K562 (cell line): ENCODE results near the gene TDO2. TPM values are rescaled to one million over a fixed set of nuclear protein-coding genes. Genes with fewer than 3 reads are reported as not detected.

Experiments used
- ASH1L ChIP-seq: fragments of 450-650 bp; IDR thresholded peaks from 2 replicates; pipeline ENCODE4 v1.6.1; 2018; ENCODE audit warnings: borderline replicate concordance, mild to moderate bottlenecking, low read depth; ENCODE audit not compliant: partially characterized antibody
- MAZ ChIP-seq, 2 experiments: fragments of 450-650 bp in 1 of 2; sonication (generic) in 1 of 2; formaldehyde crosslinking; IDR thresholded peaks in 1 of 2; conservative IDR thresholded peaks in 1 of 2; 2 replicates each; pipeline versions ENCODE4 v1.4.0 to v1.5.0; 2020; ENCODE audit warnings: mild to moderate bottlenecking in 1 of 2, missing genetic modification reagents in 1 of 2
- NONO ChIP-seq, 2 experiments: fragments of 200-400 bp in 1 of 2; fragments of 450-650 bp in 1 of 2; formaldehyde crosslinking in 1 of 2; IDR thresholded peaks; 2 replicates each; pipeline ENCODE4 v1.6.1; 2017; ENCODE audit warnings: low read depth in 2 of 2, mild to moderate bottlenecking in 2 of 2, moderate library complexity in 2 of 2, low read length in 1 of 2
- POLR2B ChIP-seq: fragments of 450-650 bp; IDR thresholded peaks from 2 replicates; pipeline ENCODE4 v1.6.1; 2018; ENCODE audit warnings: low read depth; ENCODE audit not compliant: partially characterized antibody
- POLR2G ChIP-seq: fragments of 200-400 bp; formaldehyde crosslinking; IDR thresholded peaks from 2 replicates; pipeline ENCODE4 v1.6.1; 2017; ENCODE audit warnings: low read depth, mild to moderate bottlenecking, antibody characterized with exemption, low read length, moderate library complexity
- PURB ChIP-seq: sonication (generic); formaldehyde crosslinking; IDR thresholded peaks from 2 replicates; pipeline ENCODE4 v1.9.0; 2021; ENCODE audit warnings: low read depth, mild to moderate bottlenecking, missing genetic modification reagents
- ZNF165 ChIP-seq: fragments of 250-450 bp; sonication (Bioruptor Pico); IDR thresholded peaks from 2 replicates; pipeline ENCODE4 v1.4.0; 2020; ENCODE audit warnings: borderline replicate concordance
- polyA plus RNA-seq, 8 experiments: library from polyadenylated mRNA; depleted of rRNA in 4 of 8; stranded (reverse) in 5 of 8; unstranded in 3 of 8; fragments of >200 nt; fragmentation: Nextera tagmentation in 2 of 8; fragmentation: Illumina TruSeq in 1 of 8; extraction: Ambion mirVana in 2 of 8; extraction: Trizol in 1 of 8; gene quantifications; 2 replicates each; pipeline versions ENCODE4 v1.2.1 to v1.2.3, GENCODE V29; 2011 to 2014; ENCODE audit warnings: inconsistent platforms in 1 of 8, missing spikeins in 1 of 8
- total RNA-seq, 7 experiments: library from RNA; depleted of rRNA in 6 of 7; stranded (reverse); fragments of >200 nt in 6 of 7; fragmentation: Illumina TruSeq in 2 of 7; extraction: Trizol in 2 of 7; gene quantifications; 2 replicates each; pipeline versions ENCODE4 v1.2.1 to v1.2.3, GENCODE V29; 2011 to 2021; ENCODE audit warnings: low replicate concordance in 1 of 7
- TF ChIP-seq, protein P1 (sequence below), 2 experiments: IDR thresholded peaks; 2 replicates each; pipeline ENCODE4 v1.6.1; 2011; ENCODE audit warnings: borderline replicate concordance in 1 of 2, control low read depth in 1 of 2, low read depth in 1 of 2, low read length in 1 of 2, mild to moderate bottlenecking in 1 of 2, mixed read lengths in 1 of 2, moderate library complexity in 1 of 2; ENCODE audit not compliant: insufficient read depth in 1 of 2, insufficient read length in 1 of 2, poor library complexity in 1 of 2, severe bottlenecking in 1 of 2; ENCODE audit errors: extremely low read depth in 1 of 2
- TF ChIP-seq, protein P2 (sequence below): fragments of 450-650 bp; IDR thresholded peaks from 2 replicates; pipeline ENCODE4 v1.6.1; 2016; ENCODE audit warnings: low read depth, mild to moderate bottlenecking, moderate library complexity
- TF ChIP-seq, protein P3 (sequence below): fragments of 250-450 bp; sonication (Bioruptor Pico); IDR thresholded peaks from 2 replicates; pipeline ENCODE4 v1.8.0; 2021; ENCODE audit warnings: moderate library complexity, mild to moderate bottlenecking, inconsistent platforms
- TF ChIP-seq, protein P4 (sequence below): sonication (generic); formaldehyde crosslinking; IDR thresholded peaks from 2 replicates; pipeline ENCODE4 v1.8.0; 2023; ENCODE audit warnings: missing genetic modification reagents, mild to moderate bottlenecking, borderline replicate concordance
- TF ChIP-seq, protein P5 (sequence below): fragments of 250-450 bp; sonication (Bioruptor Pico); IDR thresholded peaks from 2 replicates; pipeline ENCODE4 v1.4.0; 2020; ENCODE audit warnings: mild to moderate bottlenecking, moderate library complexity, borderline replicate concordance
- TF ChIP-seq, protein P6 (sequence below): sonication (generic); formaldehyde crosslinking; IDR thresholded peaks from 2 replicates; pipeline ENCODE4 v1.9.0; 2022; ENCODE audit warnings: mild to moderate bottlenecking, missing genetic modification reagents

Gene TDO2
- total and polyA plus RNA-seq, 9 of the 15 experiments (the other 6 are each of a cell fraction or from before 2014, with no cell fraction given), result 0.09 to 0.65 (median 0.22) TPM; not detected in 2

DNA sequence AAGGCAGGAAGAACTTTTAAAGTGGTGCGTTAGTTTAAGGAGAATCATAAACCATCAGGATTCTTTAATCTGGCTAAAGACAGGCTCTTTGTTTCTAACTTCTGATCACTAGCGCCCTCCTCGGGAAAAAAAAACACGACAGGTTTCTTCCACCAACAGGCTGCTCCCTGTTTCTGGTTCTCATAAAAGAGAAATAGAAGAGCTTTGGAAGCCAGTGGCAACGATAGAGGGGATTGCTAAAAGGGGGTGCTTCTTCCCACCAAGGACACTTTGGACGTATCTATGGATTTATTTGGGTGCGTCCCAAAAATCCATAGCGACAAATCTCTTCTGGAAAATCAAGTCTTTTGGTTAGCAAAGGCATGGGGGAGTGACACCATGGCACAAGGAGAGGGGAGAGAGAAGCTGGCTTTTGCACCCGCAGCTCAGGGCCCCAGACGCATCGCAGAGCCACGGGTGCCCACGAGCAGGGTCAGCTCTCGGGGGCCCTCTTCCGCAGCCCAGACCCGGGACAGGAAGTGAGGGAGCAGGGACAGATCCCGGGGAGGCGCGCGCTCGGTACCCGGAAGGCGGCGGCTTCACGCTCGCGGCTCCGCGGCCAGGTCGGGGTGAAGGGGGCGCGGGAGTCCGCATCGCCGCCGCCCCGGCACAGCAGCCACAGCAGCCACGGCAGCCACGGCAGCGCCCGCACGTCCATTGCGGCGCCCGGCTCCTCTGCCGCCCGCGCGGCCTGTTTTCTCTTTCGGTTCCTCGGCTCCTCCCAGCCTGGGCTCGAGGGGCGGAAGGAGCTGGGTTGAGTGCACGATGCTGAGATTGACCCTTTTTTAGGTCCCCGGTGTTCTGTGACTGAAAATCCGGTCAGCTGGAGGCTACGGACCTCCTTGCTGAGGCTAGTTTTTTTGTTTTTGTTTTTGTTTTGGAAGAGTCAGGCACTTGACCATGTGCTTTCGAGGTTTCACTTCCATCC, 49.9 kb downstream of the TDO2 start, which contains the start of gene CTSO (continued):
- TF ChIP-seq, protein P1, sequence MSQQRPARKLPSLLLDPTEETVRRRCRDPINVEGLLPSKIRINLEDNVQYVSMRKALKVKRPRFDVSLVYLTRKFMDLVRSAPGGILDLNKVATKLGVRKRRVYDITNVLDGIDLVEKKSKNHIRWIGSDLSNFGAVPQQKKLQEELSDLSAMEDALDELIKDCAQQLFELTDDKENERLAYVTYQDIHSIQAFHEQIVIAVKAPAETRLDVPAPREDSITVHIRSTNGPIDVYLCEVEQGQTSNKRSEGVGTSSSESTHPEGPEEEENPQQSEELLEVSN (IDR thresholded peaks at IDR 0.05; ENCODE audit: borderline replicate concordance in 1 of 2, extremely low read depth in 1 of 2, insufficient read depth in 1 of 2, insufficient read length in 1 of 2, low read depth in 1 of 2, low read length in 1 of 2, poor library complexity in 1 of 2, severe bottlenecking in 1 of 2), result peak in 1 of 2 experiments; percentile 42
- TF ChIP-seq POLR2G, result peak; percentile 79
- TF ChIP-seq, protein P2, sequence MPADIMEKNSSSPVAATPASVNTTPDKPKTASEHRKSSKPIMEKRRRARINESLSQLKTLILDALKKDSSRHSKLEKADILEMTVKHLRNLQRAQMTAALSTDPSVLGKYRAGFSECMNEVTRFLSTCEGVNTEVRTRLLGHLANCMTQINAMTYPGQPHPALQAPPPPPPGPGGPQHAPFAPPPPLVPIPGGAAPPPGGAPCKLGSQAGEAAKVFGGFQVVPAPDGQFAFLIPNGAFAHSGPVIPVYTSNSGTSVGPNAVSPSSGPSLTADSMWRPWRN, result no peak
- TF ChIP-seq, protein P3, sequence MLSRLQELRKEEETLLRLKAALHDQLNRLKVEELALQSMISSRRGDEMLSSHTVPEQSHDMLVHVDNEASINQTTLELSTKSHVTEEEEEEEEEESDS, result no peak
- TF ChIP-seq ASH1L, result no peak
- no peak for TF ChIP-seq PURB (CRISPR knock-in tag)
- TF ChIP-seq POLR2B, result no peak
- no peak for TF ChIP-seq NONO (IDR thresholded peaks at IDR 0.05; ENCODE audit: low read depth in 2 of 2, low read length in 1 of 2)
- TF ChIP-seq, protein P4, sequence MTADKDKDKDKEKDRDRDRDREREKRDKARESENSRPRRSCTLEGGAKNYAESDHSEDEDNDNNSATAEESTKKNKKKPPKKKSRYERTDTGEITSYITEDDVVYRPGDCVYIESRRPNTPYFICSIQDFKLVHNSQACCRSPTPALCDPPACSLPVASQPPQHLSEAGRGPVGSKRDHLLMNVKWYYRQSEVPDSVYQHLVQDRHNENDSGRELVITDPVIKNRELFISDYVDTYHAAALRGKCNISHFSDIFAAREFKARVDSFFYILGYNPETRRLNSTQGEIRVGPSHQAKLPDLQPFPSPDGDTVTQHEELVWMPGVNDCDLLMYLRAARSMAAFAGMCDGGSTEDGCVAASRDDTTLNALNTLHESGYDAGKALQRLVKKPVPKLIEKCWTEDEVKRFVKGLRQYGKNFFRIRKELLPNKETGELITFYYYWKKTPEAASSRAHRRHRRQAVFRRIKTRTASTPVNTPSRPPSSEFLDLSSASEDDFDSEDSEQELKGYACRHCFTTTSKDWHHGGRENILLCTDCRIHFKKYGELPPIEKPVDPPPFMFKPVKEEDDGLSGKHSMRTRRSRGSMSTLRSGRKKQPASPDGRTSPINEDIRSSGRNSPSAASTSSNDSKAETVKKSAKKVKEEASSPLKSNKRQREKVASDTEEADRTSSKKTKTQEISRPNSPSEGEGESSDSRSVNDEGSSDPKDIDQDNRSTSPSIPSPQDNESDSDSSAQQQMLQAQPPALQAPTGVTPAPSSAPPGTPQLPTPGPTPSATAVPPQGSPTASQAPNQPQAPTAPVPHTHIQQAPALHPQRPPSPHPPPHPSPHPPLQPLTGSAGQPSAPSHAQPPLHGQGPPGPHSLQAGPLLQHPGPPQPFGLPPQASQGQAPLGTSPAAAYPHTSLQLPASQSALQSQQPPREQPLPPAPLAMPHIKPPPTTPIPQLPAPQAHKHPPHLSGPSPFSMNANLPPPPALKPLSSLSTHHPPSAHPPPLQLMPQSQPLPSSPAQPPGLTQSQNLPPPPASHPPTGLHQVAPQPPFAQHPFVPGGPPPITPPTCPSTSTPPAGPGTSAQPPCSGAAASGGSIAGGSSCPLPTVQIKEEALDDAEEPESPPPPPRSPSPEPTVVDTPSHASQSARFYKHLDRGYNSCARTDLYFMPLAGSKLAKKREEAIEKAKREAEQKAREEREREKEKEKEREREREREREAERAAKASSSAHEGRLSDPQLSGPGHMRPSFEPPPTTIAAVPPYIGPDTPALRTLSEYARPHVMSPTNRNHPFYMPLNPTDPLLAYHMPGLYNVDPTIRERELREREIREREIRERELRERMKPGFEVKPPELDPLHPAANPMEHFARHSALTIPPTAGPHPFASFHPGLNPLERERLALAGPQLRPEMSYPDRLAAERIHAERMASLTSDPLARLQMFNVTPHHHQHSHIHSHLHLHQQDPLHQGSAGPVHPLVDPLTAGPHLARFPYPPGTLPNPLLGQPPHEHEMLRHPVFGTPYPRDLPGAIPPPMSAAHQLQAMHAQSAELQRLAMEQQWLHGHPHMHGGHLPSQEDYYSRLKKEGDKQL (CRISPR knock-in tag), result no peak
- TF ChIP-seq, protein P5, sequence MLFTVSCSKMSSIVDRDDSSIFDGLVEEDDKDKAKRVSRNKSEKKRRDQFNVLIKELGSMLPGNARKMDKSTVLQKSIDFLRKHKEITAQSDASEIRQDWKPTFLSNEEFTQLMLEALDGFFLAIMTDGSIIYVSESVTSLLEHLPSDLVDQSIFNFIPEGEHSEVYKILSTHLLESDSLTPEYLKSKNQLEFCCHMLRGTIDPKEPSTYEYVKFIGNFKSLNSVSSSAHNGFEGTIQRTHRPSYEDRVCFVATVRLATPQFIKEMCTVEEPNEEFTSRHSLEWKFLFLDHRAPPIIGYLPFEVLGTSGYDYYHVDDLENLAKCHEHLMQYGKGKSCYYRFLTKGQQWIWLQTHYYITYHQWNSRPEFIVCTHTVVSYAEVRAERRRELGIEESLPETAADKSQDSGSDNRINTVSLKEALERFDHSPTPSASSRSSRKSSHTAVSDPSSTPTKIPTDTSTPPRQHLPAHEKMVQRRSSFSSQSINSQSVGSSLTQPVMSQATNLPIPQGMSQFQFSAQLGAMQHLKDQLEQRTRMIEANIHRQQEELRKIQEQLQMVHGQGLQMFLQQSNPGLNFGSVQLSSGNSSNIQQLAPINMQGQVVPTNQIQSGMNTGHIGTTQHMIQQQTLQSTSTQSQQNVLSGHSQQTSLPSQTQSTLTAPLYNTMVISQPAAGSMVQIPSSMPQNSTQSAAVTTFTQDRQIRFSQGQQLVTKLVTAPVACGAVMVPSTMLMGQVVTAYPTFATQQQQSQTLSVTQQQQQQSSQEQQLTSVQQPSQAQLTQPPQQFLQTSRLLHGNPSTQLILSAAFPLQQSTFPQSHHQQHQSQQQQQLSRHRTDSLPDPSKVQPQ (CRISPR knock-in tag), result no peak
- TF ChIP-seq, protein P6, sequence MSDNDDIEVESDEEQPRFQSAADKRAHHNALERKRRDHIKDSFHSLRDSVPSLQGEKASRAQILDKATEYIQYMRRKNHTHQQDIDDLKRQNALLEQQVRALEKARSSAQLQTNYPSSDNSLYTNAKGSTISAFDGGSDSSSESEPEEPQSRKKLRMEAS (CRISPR knock-in tag), result no peak
- peak in 1 of 2 experiments; percentile 41; a peak in 1 of 4 replicates for TF ChIP-seq MAZ (CRISPR knock-in tag; conservative IDR thresholded peaks at IDR 0.05 in 1 of 2, IDR thresholded peaks at IDR 0.05 in 1 of 2)
- no peak for TF ChIP-seq ZNF165 (CRISPR knock-in tag)
